DND-41 (cell line): ENCODE data around the gene PRRX2.

ENCODE experiments used
- ATAC-seq: fragments of 200-7000 bp; cut with Tn5 transposase; 3 replicates; pipeline ENCODE4 v1.9.1; 2021; ENCODE audit warnings: low read depth; ENCODE audit not compliant: insufficient read depth
- DNase-seq: peaks from one replicate; pipeline ENCODE4 v3.0.0-alpha.2; 2020
- H2AFZ ChIP-seq: 2 replicates; pipeline ENCODE4 v1.6.0; 2012; ENCODE audit warnings: low read depth, low read length
- H3K27ac ChIP-seq: 2 replicates; pipeline ENCODE4 v1.5.1; 2012; ENCODE audit warnings: low read length, inconsistent platforms
- H3K27me3 ChIP-seq: fragments of 200-600 bp; sonication (generic); 2 replicates; pipeline ENCODE4 v1.6.0; 2012; ENCODE audit warnings: low read length, mild to moderate bottlenecking, inconsistent platforms; ENCODE audit not compliant: insufficient read depth, poor library complexity
- H3K36me3 ChIP-seq: 2 replicates; pipeline ENCODE4 v1.5.1; 2012; ENCODE audit warnings: low read length, inconsistent platforms; ENCODE audit not compliant: insufficient read depth
- H3K4me1 ChIP-seq: 2 replicates; pipeline ENCODE4 v1.5.1; 2012; ENCODE audit warnings: mild to moderate bottlenecking, low read length; ENCODE audit not compliant: insufficient read depth
- H3K4me2 ChIP-seq: 2 replicates; pipeline ENCODE4 v1.6.0; 2012; ENCODE audit warnings: mild to moderate bottlenecking, moderate library complexity, low read length, inconsistent platforms; ENCODE audit not compliant: insufficient read depth
- H3K4me3 ChIP-seq, 2 experiments: fragments of 200-600 bp in 1 of 2; shearing (Covaris generic) in 1 of 2; 2 replicates each; pipeline ENCODE4 v1.5.1; 2012 to 2016; ENCODE audit warnings: inconsistent platforms in 2 of 2, low read length in 2 of 2, mild to moderate bottlenecking in 2 of 2, low read depth in 1 of 2, moderate library complexity in 1 of 2
- H3K79me2 ChIP-seq: 2 replicates; pipeline ENCODE4 v1.6.0; 2012; ENCODE audit warnings: low read length, inconsistent platforms; ENCODE audit not compliant: insufficient read depth
- H3K9ac ChIP-seq: 2 replicates; pipeline ENCODE4 v1.6.0; 2012; ENCODE audit warnings: low read depth, mild to moderate bottlenecking, inconsistent platforms, low read length, moderate library complexity
- H3K9me3 ChIP-seq: 2 replicates; pipeline ENCODE4 v1.5.1; 2012; ENCODE audit warnings: low read length, moderate library complexity, mild to moderate bottlenecking, inconsistent platforms; ENCODE audit not compliant: insufficient read depth, severe bottlenecking
- H4K20me1 ChIP-seq: 2 replicates; pipeline ENCODE4 v1.6.0; 2012; ENCODE audit warnings: low read length; ENCODE audit not compliant: insufficient read depth
- EZH2 ChIP-seq: IDR thresholded peaks from 3 replicates; pipeline ENCODE4 v1.6.1; 2012; ENCODE audit warnings: borderline replicate concordance, low read depth, mild to moderate bottlenecking, moderate library complexity, low read length, inconsistent platforms; ENCODE audit not compliant: severe bottlenecking
- TF ChIP-seq, protein P1 (sequence below): IDR thresholded peaks from 2 replicates; pipeline ENCODE4 v1.5.1; 2012; ENCODE audit warnings: borderline replicate concordance, low read length, moderate library complexity, mild to moderate bottlenecking; ENCODE audit not compliant: poor library complexity, severe bottlenecking; ENCODE audit errors: extremely low read depth

The PRRX2 gene

DNA sequence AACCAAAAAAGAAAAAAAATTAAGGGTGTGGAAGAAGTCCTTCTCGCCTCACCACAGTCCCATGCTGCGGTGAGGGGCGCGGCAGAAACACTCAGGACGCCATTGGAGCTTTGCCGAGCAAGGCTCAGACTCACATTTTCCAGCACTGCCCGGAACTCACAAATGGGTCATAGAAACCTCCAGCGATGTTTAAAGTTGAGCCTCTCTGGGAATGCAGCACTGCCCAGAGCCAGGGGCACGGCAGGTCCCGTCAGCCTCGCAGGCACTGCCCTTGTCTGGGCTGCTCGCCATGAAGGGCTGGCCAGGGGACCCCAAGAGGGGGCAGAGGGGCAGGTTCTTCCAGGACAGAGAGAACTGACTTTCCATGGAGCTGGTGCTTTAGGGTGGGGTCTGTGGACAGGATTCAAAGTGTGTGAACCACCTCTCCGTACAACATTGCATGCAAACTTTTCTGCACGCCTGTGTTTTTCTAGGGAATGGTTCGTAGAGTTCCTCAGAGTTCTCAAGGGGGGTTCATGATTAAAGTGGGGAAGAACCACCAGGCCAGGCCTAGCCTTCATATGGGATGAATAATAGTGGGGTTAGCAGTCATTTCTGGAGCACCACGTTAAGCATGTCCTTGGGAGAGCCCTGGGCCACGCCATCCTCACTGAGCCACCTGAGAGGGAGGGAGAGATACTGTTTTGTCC is 38.4 kb downstream of the PRRX2 start:
- H3K9ac ChIP-seq = no peak overlapping the region
- H3K27ac ChIP-seq = no peak overlapping the region
- no peaks in the 10 kb centered on the region for H4K20me1 ChIP-seq
- no peak overlapping the region for H3K4me3 ChIP-seq
- H3K79me2 ChIP-seq = no peaks in the 10 kb centered on the region
- TF ChIP-seq, protein P1, sequence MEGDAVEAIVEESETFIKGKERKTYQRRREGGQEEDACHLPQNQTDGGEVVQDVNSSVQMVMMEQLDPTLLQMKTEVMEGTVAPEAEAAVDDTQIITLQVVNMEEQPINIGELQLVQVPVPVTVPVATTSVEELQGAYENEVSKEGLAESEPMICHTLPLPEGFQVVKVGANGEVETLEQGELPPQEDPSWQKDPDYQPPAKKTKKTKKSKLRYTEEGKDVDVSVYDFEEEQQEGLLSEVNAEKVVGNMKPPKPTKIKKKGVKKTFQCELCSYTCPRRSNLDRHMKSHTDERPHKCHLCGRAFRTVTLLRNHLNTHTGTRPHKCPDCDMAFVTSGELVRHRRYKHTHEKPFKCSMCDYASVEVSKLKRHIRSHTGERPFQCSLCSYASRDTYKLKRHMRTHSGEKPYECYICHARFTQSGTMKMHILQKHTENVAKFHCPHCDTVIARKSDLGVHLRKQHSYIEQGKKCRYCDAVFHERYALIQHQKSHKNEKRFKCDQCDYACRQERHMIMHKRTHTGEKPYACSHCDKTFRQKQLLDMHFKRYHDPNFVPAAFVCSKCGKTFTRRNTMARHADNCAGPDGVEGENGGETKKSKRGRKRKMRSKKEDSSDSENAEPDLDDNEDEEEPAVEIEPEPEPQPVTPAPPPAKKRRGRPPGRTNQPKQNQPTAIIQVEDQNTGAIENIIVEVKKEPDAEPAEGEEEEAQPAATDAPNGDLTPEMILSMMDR = no peak
- no peak for TF ChIP-seq EZH2
- no peaks in the 10 kb centered on the region for H3K9me3 ChIP-seq
- ATAC-seq (no peak), DNase-seq (no peak)
- H3K27me3 ChIP-seq = no peaks in the 10 kb centered on the region
- H2AFZ ChIP-seq = no peak overlapping the region
- no peaks in the 10 kb centered on the region for H3K36me3 ChIP-seq
- no peaks in the 10 kb centered on the region for H3K4me1 ChIP-seq
- H3K4me2 ChIP-seq = no peak overlapping the region

DNA sequence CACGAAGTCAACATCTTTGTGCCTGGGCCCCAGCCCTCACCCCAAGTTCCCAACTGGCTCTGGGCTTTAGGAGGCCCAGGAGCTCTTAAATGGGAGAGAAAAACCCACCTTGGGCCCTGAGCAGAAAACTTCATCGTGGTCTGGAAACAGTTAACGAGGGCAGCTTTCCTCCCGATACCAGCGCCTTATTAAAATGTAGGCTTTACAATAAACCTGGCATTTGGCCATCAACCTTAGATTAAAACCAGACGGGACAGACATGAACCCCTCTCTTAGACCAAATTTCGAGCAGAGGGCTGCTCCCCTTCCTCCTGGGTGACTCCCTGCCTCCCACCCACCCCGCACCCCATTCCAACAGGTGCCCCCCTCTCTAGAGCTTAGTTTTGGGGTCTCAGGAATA is 39.4 kb downstream of the PRRX2 start:
- H3K4me2 ChIP-seq = no peak overlapping the region
- no peak overlapping the region for H3K27ac ChIP-seq
- ATAC-seq (no peak), DNase-seq (no peak)
- TF ChIP-seq EZH2 = no peak
- TF ChIP-seq, protein P1 = no peak
- H3K4me1 ChIP-seq = no peaks in the 10 kb centered on the region
- no peaks in the 10 kb centered on the region for H3K79me2 ChIP-seq
- no peak overlapping the region for H3K9ac ChIP-seq
- 0 out of 2 replicates have a peak, but pooled peaks cover 1% of the 10 kb centered on the region for H4K20me1 ChIP-seq
- H3K27me3 ChIP-seq = no peaks in the 10 kb centered on the region
- no peak overlapping the region for H2AFZ ChIP-seq
- no peaks in the 10 kb centered on the region for H3K36me3 ChIP-seq
- no peak overlapping the region for H3K4me3 ChIP-seq
- no peaks in the 10 kb centered on the region for H3K9me3 ChIP-seq

DNA sequence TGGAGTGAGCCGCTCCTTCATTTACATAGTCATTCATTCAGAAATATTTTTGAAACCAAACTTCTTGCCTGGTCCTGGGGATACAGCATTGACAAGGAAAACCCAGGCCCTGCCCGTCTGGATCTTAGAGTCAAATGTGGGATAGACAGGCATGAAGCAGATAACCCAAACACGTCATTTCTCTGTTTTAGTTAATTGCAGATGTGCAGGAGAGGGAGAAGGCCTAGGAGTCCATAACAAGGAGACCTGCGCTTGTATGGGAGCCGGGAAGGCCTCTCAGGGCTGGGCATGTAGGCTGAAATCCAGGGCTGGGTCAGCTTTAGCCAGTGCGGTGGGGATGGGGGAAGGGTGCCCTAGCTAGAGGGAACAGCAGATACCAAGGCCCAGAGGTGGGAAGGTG is 43.3 kb downstream of the PRRX2 start:
- H3K36me3 ChIP-seq = no peaks in the 10 kb centered on the region
- H4K20me1 ChIP-seq = 0 out of 2 replicates have a peak, but pooled peaks cover 3% of the 10 kb centered on the region
- ATAC-seq (no peak), DNase-seq (no peak)
- H3K79me2 ChIP-seq = no peaks in the 10 kb centered on the region
- no peak for TF ChIP-seq EZH2
- TF ChIP-seq, protein P1 = no peak
- no peaks in the 10 kb centered on the region for H3K27me3 ChIP-seq
- no peak overlapping the region for H3K27ac ChIP-seq
- H3K4me3 ChIP-seq = no peak overlapping the region
- no peak overlapping the region for H2AFZ ChIP-seq
- peaks cover 19% of the 10 kb centered on the region for H3K4me1 ChIP-seq
- no peak overlapping the region for H3K4me2 ChIP-seq
- no peak overlapping the region for H3K9ac ChIP-seq
- no peaks in the 10 kb centered on the region for H3K9me3 ChIP-seq
